PFSK-1 (cell line): Measurements from ENCODE around the gene IFT81.

Experiments
- FOXP2 ChIP-seq: optimal IDR thresholded peaks from 2 replicates; pipeline ENCODE3; 2011; ENCODE audit warnings: borderline replicate concordance, control low read depth, inconsistent platforms; ENCODE audit not compliant: insufficient read depth; ENCODE audit errors: extremely low read length, extremely low read depth
- POLR2AphosphoS5 ChIP-seq: IDR thresholded peaks from 2 replicates; pipeline ENCODE4 v1.6.1; 2012; ENCODE audit warnings: low read depth, mild to moderate bottlenecking, control low read depth, low read length, moderate library complexity
- REST ChIP-seq, 2 experiments: IDR thresholded peaks; 2 replicates each; pipeline versions ENCODE4 v1.6.1 to v1.8.0; 2011 to 2012; ENCODE audit warnings: low read depth in 2 of 2, low read length in 2 of 2, control low read depth in 1 of 2, inconsistent platforms in 1 of 2, mild to moderate bottlenecking in 1 of 2, moderate library complexity in 1 of 2; ENCODE audit not compliant: insufficient read depth in 1 of 2
- SIN3A ChIP-seq: IDR thresholded peaks from 2 replicates; pipeline ENCODE4 v1.6.1; 2012; ENCODE audit warnings: mild to moderate bottlenecking, low read length, moderate library complexity, borderline replicate concordance; ENCODE audit not compliant: insufficient read depth
- TAF1 ChIP-seq: IDR thresholded peaks from 2 replicates; pipeline ENCODE4 v1.6.1; 2012; ENCODE audit warnings: low read length, control low read depth, borderline replicate concordance; ENCODE audit not compliant: insufficient read depth

IFT81 gene

GRCh38 chr12:110230655-110231054 is 106.5 kb downstream of the IFT81 start:
- TF ChIP-seq FOXP2 (no peak), SIN3A (no peak), POLR2AphosphoS5 (no peak), TAF1 (no peak), REST (IDR thresholded peaks at IDR 0.05; ENCODE audit: insufficient read depth in 1 of 2, low read depth in 2 of 2, low read length in 2 of 2) (no peak)

- TF ChIP-seq TAF1 = no peak
Observed at GRCh38 chr12:110233212-110233903, 109.2 kb downstream of the IFT81 start.

- no peak for TF ChIP-seq SIN3A
- TF ChIP-seq TAF1 = no peak
- TF ChIP-seq REST (IDR thresholded peaks at IDR 0.05; ENCODE audit: insufficient read depth in 1 of 2, low read depth in 2 of 2, low read length in 2 of 2) = no peak
- TF ChIP-seq FOXP2 = no peak
- no peak for TF ChIP-seq POLR2AphosphoS5
Observed at GRCh38 chr12:110234331-110234751, 110.2 kb downstream of the IFT81 start.

GRCh38 chr12:110234755-110235154 is 110.6 kb downstream of the IFT81 start:
- TF ChIP-seq FOXP2 (no peak), POLR2AphosphoS5 (no peak), SIN3A (no peak), TAF1 (no peak), REST (IDR thresholded peaks at IDR 0.05; ENCODE audit: insufficient read depth in 1 of 2, low read depth in 2 of 2, low read length in 2 of 2) (no peak)

- TF ChIP-seq POLR2AphosphoS5 (no peak), FOXP2 (no peak), REST (IDR thresholded peaks at IDR 0.05; ENCODE audit: insufficient read depth in 1 of 2, low read depth in 2 of 2, low read length in 2 of 2) (no peak), TAF1 (no peak), SIN3A (no peak)
Observed at GRCh38 chr12:110235383-110235782, 111.2 kb downstream of the IFT81 start.
